Measurements from ENCODE around the gene HDAC8. TPM values are rescaled to one million over a fixed set of nuclear protein-coding genes. Genes with fewer than 3 reads are reported as not detected.

The HDAC8 gene
- total and polyA plus RNA-seq, 9 donors = 16.9 to 33.7 (median 24.2) TPM

DNA sequence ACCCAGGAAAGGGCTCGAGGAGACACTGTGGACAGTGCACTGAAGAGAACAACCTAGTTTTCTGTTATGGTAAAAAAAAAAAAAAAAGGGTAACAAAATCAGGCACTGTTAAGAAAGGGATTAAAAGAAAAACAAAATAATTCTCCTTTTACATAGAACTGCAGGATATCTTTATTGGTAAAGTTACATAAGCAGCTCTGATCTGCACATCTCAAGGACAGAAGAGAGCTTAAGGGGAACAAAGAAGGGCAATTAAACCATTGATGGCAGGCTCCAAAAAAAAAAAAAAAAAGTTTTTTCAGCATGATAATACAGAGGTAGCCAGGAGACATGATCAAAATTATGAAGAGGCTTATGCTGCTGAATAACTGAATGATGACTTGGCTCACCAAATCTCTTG, 85.0 kb downstream of the HDAC8 start:
- Histone ChIP-seq H3K4me1 (ENCODE audit: insufficient read depth) (no peaks in the 10 kb centered on the region), H3K36me3 (no peaks in the 10 kb centered on the region), H3K4me3 (no peak overlapping the region), H3K9me3 (no peaks in the 10 kb centered on the region), H3K27me3 (no peaks in the 10 kb centered on the region), H3K27ac (no peak overlapping the region)
- DNase-seq = no peak
- intact Hi-C loops (cut with DNase I) = no loop called here
- TF ChIP-seq, protein P1, sequence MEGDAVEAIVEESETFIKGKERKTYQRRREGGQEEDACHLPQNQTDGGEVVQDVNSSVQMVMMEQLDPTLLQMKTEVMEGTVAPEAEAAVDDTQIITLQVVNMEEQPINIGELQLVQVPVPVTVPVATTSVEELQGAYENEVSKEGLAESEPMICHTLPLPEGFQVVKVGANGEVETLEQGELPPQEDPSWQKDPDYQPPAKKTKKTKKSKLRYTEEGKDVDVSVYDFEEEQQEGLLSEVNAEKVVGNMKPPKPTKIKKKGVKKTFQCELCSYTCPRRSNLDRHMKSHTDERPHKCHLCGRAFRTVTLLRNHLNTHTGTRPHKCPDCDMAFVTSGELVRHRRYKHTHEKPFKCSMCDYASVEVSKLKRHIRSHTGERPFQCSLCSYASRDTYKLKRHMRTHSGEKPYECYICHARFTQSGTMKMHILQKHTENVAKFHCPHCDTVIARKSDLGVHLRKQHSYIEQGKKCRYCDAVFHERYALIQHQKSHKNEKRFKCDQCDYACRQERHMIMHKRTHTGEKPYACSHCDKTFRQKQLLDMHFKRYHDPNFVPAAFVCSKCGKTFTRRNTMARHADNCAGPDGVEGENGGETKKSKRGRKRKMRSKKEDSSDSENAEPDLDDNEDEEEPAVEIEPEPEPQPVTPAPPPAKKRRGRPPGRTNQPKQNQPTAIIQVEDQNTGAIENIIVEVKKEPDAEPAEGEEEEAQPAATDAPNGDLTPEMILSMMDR (IDR thresholded peaks at IDR 0.05) = no peak
- no peak for TF ChIP-seq EP300 (IDR thresholded peaks at IDR 0.05)
- TF ChIP-seq POLR2A (IDR thresholded peaks at IDR 0.05) = no peak
- 57 to 77% (median 65%) methylated on average over 1 of the region's 1 CpG for WGBS, 3 donors

DNA sequence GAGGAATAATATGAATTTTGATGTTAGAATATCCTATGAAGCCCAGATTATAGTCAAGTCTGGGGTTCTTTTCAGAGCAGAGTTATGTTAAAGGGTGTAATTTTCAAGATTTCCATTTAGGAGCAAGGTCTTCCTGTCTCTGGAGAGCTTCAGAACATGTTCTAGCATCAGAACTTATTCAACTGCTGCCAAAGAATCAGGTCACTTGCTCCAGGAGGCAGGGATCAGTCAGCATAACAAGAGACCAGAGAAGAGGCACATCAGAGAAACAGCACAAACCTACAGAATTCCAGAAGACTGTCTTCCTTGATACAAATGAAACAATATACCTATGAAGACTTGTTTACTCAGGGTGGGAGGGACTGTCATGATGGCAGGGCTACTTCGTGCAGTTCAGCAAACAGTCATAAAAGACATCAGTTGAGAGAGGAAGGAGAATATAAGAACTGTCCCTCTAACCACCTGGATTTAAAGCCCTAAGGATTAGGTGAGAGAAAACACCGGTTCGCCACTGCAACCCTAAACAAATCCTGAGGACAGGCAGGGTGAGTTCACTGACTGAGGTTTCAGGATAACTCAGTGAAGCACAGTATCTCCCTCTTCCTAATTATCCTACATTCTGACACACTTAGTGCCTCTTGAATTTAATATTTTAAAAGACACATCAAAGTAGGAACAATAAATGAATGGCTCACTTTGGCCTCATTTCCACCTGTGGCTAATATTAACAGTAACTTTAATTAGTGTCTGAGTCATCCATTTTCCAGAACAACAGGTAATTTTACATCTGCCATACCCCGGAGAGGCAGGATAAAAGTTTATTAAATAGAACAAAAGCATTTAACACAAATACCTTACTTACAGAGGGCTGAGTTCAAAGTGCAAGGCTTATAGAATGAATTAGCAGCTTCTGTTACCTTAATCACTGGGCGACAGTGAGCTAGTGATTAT, 93.0 kb downstream of the HDAC8 start:
- Histone ChIP-seq H3K4me3 (no peak overlapping the region), H3K9me3 (no peaks in the 10 kb centered on the region), H3K27me3 (no peaks in the 10 kb centered on the region), H3K27ac (no peak overlapping the region), H3K4me1 (ENCODE audit: insufficient read depth) (no peaks in the 10 kb centered on the region), H3K36me3 (no peaks in the 10 kb centered on the region)
- 60 to 67% (median 62%) methylated on average over 5 of the region's 5 CpGs for WGBS, 3 donors
- intact Hi-C loops (cut with DNase I) = no loop called here
- DNase-seq = no peak
- no peak for TF ChIP-seq EP300 (IDR thresholded peaks at IDR 0.05)
- no peak for TF ChIP-seq POLR2A (IDR thresholded peaks at IDR 0.05)
- TF ChIP-seq, protein P1 (IDR thresholded peaks at IDR 0.05) = no peak

DNA sequence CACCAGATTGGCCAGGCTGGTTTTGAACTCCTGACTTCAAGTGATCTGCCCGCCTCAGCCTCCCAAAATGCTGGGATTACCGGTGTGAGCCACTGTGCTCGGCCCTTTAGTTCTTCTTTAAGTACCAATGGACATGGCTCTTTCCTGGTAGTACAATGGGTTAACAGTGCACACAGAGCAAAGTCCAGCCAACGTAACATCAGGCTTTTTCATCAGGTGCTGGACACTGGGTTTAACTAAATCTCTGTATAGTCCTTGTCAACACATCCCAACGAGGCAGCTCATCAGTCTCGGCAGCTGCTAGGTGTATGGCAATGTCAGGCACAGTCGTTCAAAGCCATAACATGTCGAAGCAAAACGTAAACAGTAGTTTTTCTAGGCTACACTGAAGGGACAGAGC, 93.8 kb downstream of the HDAC8 start:
- WGBS, 3 donors = 59 to 69% (median 65%) methylated on average over 9 of the region's 9 CpGs
- TF ChIP-seq POLR2A (IDR thresholded peaks at IDR 0.05) = no peak
- TF ChIP-seq EP300 (IDR thresholded peaks at IDR 0.05) = no peak
- TF ChIP-seq, protein P1 (IDR thresholded peaks at IDR 0.05) = no peak
- intact Hi-C loops (cut with DNase I) = no loop called here

DNA sequence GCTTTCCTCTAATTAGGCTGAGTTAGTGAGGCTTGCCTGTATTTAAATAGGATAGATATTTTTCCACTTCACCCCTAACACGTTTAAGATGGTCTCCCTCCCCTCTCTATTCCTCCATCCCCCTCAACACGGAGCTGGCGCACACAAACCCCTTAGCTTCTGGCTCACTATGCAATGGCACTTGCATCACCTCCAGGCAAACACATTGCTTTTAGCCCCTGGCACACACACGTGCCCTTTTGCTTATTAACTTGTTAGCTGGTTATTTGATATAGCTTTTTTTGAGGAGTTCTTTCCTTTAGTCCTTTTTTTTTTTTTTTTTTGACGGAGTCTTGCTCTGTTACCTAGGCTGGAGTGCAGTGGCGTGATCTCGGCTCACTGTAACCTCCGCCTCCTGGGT, 94.3 kb downstream of the HDAC8 start:
- Histone ChIP-seq H3K27me3 (no peaks in the 10 kb centered on the region), H3K4me3 (no peak overlapping the region), H3K36me3 (no peaks in the 10 kb centered on the region), H3K9me3 (no peaks in the 10 kb centered on the region), H3K27ac (no peak overlapping the region), H3K4me1 (ENCODE audit: insufficient read depth) (no peaks in the 10 kb centered on the region)
- WGBS, 3 donors = 64 to 69% (median 64%) methylated on average over 8 of the region's 8 CpGs
- DNase-seq = no peak
- intact Hi-C loops (cut with DNase I) = no loop called here
- TF ChIP-seq EP300 (IDR thresholded peaks at IDR 0.05) (no peak), POLR2A (IDR thresholded peaks at IDR 0.05) (no peak)
- TF ChIP-seq, protein P1 (IDR thresholded peaks at IDR 0.05) = no peak

More for the DNA sequence above, 93.8 kb downstream of the HDAC8 start:
- no peak overlapping the region for H3K4me3 ChIP-seq
- H3K27ac ChIP-seq = no peak overlapping the region
- no peaks in the 10 kb centered on the region for H3K9me3 ChIP-seq
- DNase-seq = no peak
- H3K36me3 ChIP-seq = no peaks in the 10 kb centered on the region
- H3K27me3 ChIP-seq = no peaks in the 10 kb centered on the region
- no peaks in the 10 kb centered on the region for H3K4me1 ChIP-seq (ENCODE audit: insufficient read depth)

Data from ovary (tissue), 9 donors.